Brain microvascular endothelial cell (primary cell): ENCODE data around the gene CADM1.

Source experiments
- DNase-seq: peaks from one replicate; pipeline ENCODE4 v3.0.0-alpha.2; 2020
- H3K27ac ChIP-seq: fragments of 250-450 bp; sonication (Bioruptor Pico); 2 replicates; pipeline ENCODE4 v1.5.1; 2020; ENCODE audit warnings: mild to moderate bottlenecking, moderate library complexity
- H3K27me3 ChIP-seq: fragments of 250-450 bp; sonication (Bioruptor Pico); replicated peaks from 2 replicates; pipeline ENCODE4 v1.5.1; 2020; ENCODE audit warnings: mild to moderate bottlenecking
- H3K36me3 ChIP-seq: fragments of 250-450 bp; sonication (Bioruptor Pico); replicated peaks from 2 replicates; pipeline ENCODE4 v1.5.1; 2020; ENCODE audit warnings: mild to moderate bottlenecking
- H3K4me3 ChIP-seq: 2 replicates; pipeline ENCODE4 v1.5.1; 2011; ENCODE audit warnings: low read depth, mild to moderate bottlenecking, control low read depth, low read length, moderate library complexity
- CTCF ChIP-seq: IDR thresholded peaks from 2 replicates; pipeline ENCODE4 v1.5.1; 2011; ENCODE audit warnings: low read depth, mild to moderate bottlenecking, moderate library complexity, low read length, control low read depth, inconsistent platforms; ENCODE audit errors: missing control alignments
- in situ Hi-C: cut with HindIII; loops from 2 replicates; pipeline ENCODE4 v1.10.0; 2017; ENCODE audit warnings: low sequenced_read_pairs, low pct_ligation_motif_present

Gene CADM1

DNA sequence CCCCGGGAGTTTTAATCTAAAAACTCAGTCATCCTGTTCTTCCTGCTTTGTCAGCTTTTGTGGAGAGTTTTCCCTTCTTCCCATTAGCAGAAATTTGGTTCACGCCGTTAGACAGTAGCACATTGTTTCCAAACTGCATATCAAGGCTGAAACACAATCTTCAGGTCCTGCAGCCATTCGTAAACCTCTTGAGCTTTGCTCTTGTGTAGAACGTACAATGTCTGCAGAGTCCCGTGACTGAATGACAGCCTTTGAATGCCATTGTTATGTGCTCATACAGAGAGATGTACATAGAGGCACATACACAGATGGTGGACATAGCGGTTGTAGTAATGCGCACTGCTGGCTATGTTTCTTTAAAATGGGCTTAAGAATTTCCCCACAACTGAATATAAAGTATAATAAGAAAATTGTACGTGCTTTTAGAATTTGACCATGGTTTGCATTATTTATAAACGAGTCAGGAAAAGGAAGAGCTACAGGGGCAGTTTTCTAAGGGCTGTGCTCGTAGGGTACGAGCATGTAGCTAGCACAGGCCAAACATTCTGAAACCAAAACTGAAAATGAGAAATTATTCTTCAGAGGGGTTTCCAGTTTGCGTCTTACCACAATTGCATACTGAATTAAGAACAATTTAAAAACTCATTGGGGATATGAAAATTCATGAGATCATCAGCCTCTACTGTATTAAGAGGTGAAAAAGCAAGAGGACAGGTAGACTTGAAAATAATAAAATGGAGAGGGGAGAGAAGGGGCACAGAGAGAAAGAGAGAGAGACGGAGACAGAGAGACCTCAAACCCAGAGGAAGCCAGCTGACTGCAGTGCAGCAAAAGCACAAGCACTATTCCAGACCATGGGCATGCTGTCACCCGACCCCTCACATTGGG, 310.1 kb downstream of the CADM1 start:
- no peak overlapping the region for H3K4me3 ChIP-seq
- DNase-seq = no peak

DNA sequence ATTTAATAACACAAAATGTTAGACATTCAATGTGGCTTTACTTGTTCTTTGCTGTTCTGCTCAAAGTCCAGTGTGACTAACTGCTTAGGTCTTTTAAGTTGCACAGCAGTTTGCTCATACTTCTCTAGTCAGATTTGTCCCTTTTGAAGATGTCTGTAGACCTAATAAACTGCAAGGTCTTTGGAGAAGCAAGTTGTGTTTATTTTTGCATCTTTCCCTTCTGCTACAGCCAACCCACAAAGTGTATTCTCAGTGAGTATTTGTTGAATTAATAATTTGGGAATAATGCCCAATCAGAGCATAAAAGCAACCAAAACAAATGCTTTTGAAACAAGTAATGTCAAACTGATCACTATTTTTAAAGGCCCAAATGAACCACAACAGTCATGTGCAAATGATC, 312.5 kb downstream of the CADM1 start:
- Histone ChIP-seq H3K4me3 (no peak overlapping the region), H3K27me3 (no peaks in the 10 kb centered on the region), H3K36me3 (no peaks in the 10 kb centered on the region), H3K27ac (no peak overlapping the region)
- in situ Hi-C loops = no loop called here
- DNase-seq = no peak
- no peak for TF ChIP-seq CTCF

More for the DNA sequence above, 310.1 kb downstream of the CADM1 start:
- Histone ChIP-seq H3K27me3 (no peaks in the 10 kb centered on the region), H3K27ac (no peak overlapping the region), H3K36me3 (no peaks in the 10 kb centered on the region)
- in situ Hi-C loops = no loop called here
- TF ChIP-seq CTCF = no peak

DNA sequence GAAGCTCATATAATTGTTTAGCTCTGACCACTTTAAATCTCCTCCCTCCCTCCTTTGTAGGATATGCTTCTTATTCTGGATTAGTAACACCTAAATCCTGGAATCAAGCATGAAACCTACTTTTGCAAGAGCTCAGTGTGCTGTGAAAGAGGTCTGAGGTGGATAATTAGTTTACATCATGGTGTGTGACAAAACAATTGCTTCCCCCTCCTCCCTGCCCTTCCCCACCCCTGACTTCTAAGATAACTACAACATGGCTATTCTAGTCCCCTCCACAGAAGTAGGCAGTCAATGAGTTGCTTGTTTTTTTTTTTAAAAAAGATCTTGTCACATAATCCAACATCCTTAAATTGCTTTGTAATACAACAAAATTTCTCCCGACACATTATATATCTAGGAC, 314.0 kb downstream of the CADM1 start:
- Histone ChIP-seq H3K36me3 (no peaks in the 10 kb centered on the region), H3K27me3 (no peaks in the 10 kb centered on the region), H3K27ac (no peak overlapping the region), H3K4me3 (no peak overlapping the region)
- in situ Hi-C loops = no loop called here
- no peak for DNase-seq
- no peak for TF ChIP-seq CTCF

DNA sequence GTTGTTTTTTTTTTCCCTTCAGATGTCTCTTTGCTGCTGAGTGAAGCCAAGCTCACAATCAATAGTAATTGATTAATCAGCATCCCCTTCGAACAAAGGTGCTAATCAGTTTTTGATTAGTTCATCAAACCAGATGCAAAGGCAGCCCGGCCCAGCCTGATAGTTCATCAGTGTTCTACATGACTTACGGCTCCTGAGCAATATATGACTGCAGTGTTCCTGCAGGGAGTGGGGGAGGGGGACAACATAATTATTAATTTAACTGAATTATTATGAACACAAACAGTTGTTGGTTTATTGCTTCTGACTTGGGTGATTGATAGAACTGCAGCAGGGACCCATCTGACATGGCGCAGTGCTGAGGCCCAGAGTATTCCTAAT, 315.3 kb downstream of the CADM1 start:
- DNase-seq = no peak
- no peak for TF ChIP-seq CTCF
- Histone ChIP-seq H3K4me3 (no peak overlapping the region), H3K27me3 (no peaks in the 10 kb centered on the region), H3K36me3 (no peaks in the 10 kb centered on the region), H3K27ac (no peak overlapping the region)
- in situ Hi-C loops = no loop called here

GRCh38 chr11:115188188-115188897, 315.9 kb downstream of the CADM1 start:
- in situ Hi-C loops = no loop called here
- DNase-seq = no peak

More at GRCh38 chr11:115188188-115188897, 315.9 kb downstream of the CADM1 start:
- Histone ChIP-seq H3K27ac (no peak overlapping the region), H3K4me3 (no peak overlapping the region), H3K27me3 (no peaks in the 10 kb centered on the region), H3K36me3 (no peaks in the 10 kb centered on the region)
- TF ChIP-seq CTCF = no peak
